GM10266 (cell line): ENCODE data around the gene DMXL1.
A peak's percentile ranks its signal among the peaks of the same experiment; 100 is the strongest.
"Not testable (repeated sequence)": the region's sequence is repeated elsewhere in the genome, so short reads cannot be mapped to it uniquely, and the experiment has no call there.

Experiments used
- DNase-seq: peaks from one replicate; pipeline ENCODE4 v3.0.0; 2012; ENCODE audit errors: extremely low spot score
- CTCF ChIP-seq: IDR thresholded peaks from 2 replicates; pipeline ENCODE4 v1.5.1; 2012; ENCODE audit warnings: mild to moderate bottlenecking, low read depth; ENCODE audit not compliant: control insufficient read depth, insufficient read depth; ENCODE audit errors: missing control alignments

The DMXL1 gene

DNA sequence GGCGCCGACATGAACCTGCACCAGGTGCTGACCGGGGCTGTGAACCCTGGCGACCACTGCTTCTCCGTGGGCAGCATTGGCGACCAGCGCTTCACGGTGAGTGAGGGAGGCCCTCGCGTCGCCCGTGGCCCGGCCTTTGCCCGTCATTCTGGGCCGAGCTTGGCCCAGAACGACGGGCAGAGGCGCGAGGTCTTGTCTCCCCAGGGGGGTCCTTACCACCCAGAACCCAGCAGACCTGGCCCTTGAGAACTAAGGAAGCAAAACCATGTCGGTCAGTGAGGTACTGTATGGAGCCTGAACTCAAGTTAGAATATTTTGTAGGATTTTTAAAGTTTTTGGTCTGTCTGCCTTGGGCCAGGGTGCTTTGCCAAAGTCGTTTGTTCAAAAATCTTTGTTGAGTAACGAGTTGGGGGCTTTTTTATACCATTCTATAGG, 691 bp downstream of the DMXL1 start:
- TF ChIP-seq CTCF, result no peak
- no peak for DNase-seq

GRCh38 chr5:119072496-119072895, 1.6 kb downstream of the DMXL1 start:
- DNase-seq, result no peak
- no peak for TF ChIP-seq CTCF

GRCh38 chr5:119073746-119074337, 3.0 kb downstream of the DMXL1 start:
- DNase-seq, result not testable (repeated sequence)

- DNase-seq, result peak; percentile 19
- no peak for TF ChIP-seq CTCF
These were observed 3.5 kb downstream of the DMXL1 start for GRCh38 chr5:119074419-119074818.

DNA sequence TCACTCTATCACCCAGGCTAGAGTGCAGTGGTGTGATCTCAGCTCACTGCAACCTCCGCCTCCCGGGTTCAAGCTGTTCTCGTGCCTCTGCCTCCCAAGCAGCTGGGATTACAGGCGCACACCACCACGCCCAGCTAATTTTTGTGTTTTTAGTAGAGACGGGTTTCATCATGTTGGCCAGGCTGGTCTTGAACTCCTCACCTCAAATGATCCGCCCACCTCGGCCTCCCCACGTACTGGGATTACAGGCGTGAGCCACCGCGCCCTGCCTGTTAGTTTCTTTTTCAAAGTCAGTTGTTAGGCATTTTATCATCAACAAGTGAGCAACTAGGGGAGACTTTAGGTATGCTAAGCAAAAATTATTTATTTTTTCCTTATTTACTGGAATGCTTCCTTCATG, 4.4 kb downstream of the DMXL1 start:
- not testable (repeated sequence) for DNase-seq

DNA sequence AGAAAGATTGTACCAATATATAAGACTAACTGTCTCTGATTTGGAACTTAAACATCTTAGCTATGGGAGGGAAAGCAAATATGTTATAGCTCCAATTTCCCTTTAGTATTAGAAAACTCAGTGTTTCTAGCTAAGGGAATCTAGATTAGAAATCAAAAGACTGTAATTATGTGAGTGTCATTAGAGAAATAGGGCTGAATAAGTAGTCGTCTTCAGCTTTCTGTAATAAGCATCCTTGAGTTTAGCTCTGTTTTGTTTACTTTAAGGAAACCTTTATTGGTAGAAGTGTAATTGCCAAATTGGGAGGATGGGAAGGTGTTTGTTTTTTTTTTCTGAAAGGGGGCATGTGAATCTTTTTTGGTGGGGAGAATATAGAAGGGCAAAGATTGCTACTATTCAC, 5.2 kb downstream of the DMXL1 start:
- no peak for TF ChIP-seq CTCF
- no peak for DNase-seq

DNA sequence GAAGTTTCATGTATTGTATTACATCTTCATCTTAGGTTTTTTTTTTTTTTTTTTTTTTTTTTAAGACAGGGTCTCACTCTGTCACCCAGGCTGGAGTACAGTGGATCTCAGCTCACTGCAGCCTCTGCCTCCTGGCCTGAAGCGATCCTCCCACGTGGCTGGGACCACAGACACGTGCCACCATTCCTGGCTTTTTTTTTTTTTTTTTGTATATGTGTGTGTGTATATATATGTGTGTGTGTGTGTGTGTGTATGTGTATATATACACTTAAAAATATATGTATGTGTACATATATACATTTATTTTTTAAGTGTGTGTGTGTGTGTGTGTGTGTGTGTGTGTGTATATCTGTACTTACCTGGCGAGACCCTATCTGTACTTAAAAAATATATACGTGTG, 6.6 kb downstream of the DMXL1 start:
- no peak for DNase-seq
- no peak for TF ChIP-seq CTCF

DNA sequence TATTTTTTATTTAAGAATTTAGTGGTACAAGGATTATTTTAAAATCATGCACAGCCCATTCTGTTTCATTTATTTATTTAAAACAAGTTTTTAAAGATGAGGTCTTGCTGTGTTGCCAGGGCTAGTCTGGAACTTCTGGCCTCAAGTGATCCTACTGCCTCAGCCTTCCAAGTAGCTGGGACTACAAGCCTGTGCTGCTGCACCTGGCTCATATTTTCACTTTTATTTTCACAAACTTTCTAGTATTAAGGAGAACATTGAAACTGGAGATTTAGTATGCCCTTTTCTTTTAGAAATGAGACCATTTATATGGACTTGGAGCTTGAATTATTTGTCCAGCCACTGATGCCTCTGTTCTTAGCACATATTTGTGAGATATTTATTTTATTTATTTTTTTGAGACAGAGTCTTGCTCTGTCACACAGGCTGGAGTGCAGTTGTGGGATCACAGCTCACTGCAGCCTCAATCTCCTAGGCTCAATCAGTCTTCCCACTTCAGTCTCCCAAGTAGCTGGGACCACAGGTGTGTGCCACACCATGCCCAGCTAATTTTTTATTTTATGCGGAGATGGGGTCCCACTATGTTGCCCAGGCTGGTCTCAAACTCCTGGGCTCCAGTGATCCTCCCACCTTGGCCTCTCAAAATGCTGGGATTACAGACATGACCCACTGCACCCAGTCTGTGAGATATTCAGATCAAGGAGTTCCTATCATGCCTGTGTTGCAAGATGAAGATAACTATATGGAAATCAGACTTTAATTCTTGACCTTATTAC, 7.4 kb downstream of the DMXL1 start:
- no peak for TF ChIP-seq CTCF
- no peak for DNase-seq
